RWPE2 (cell line): ENCODE measurements around the gene TRAIP.

ENCODE experiments used
- ATAC-seq: fragments of 200-7000 bp; cut with Tn5 transposase; 3 replicates; pipeline ENCODE4 v1.9.1; 2021; ENCODE audit warnings: low read depth
- DNase-seq: peaks from one replicate; pipeline ENCODE4 v3.0.0-alpha.2; 2020; ENCODE audit warnings: low spot score
- H3K27ac ChIP-seq: fragments of 450-650 bp; 2 replicates; pipeline ENCODE4 v1.5.1; 2017; ENCODE audit warnings: mild to moderate bottlenecking; ENCODE audit not compliant: poor library complexity, severe bottlenecking
- H3K27me3 ChIP-seq: fragments of 250-450 bp; sonication (Bioruptor Pico); 2 replicates; pipeline ENCODE4 v1.5.1; 2021; ENCODE audit warnings: mild to moderate bottlenecking, moderate library complexity; ENCODE audit not compliant: insufficient read depth, poor library complexity, severe bottlenecking
- H3K36me3 ChIP-seq: fragments of 250-450 bp; sonication (Bioruptor Pico); 2 replicates; pipeline ENCODE4 v1.5.1; 2020; ENCODE audit warnings: low read depth, mild to moderate bottlenecking, moderate library complexity
- H3K4me1 ChIP-seq: fragments of 250-450 bp; sonication (Bioruptor Pico); 2 replicates; pipeline ENCODE4 v1.5.1; 2021; ENCODE audit warnings: mild to moderate bottlenecking, moderate library complexity; ENCODE audit not compliant: insufficient read depth, poor library complexity, severe bottlenecking
- H3K4me3 ChIP-seq: fragments of 250-450 bp; sonication (Bioruptor Pico); 2 replicates; pipeline ENCODE4 v1.5.1; 2021; ENCODE audit warnings: mild to moderate bottlenecking, moderate library complexity; ENCODE audit not compliant: severe bottlenecking
- H3K9me3 ChIP-seq: fragments of 250-450 bp; sonication (Bioruptor Pico); 2 replicates; pipeline ENCODE4 v1.5.1; 2021; ENCODE audit warnings: mild to moderate bottlenecking, moderate library complexity; ENCODE audit not compliant: severe bottlenecking
- CTCF ChIP-seq: fragments of 450-650 bp; IDR thresholded peaks from one replicate; pipeline ENCODE4 v1.5.1; 2017; ENCODE audit warnings: mild to moderate bottlenecking, moderate library complexity; ENCODE audit not compliant: poor library complexity, severe bottlenecking

Gene TRAIP

GRCh38 chr3:49799761-49800160, 56.6 kb downstream of the TRAIP start, which contains the start of gene CDHR4:
Gene CDHR4, minus strand, starts transcription at chr3:49799873. Its CDS starts 61 bp downstream, at chr3:49799812.
- Histone ChIP-seq H3K4me3 (no peak within 1 kb of the TSS), H3K27ac (no peak within 1 kb of the TSS), H3K36me3 (no peaks in the 10 kb centered on the region), H3K9me3 (no peaks in the 10 kb centered on the region), H3K4me1 (peaks cover 9% of the 10 kb centered on the region), H3K27me3 (no peaks in the 10 kb centered on the region)
- DNase-seq = no peak
- no peak for TF ChIP-seq CTCF
- peak; percentile 50 for ATAC-seq

GRCh38 chr3:49799105-49799504, 57.3 kb downstream of the TRAIP start:
- H3K36me3 ChIP-seq = no peaks in the 10 kb centered on the region
- ATAC-seq (no peak), DNase-seq (no peak)
- H3K9me3 ChIP-seq = no peaks in the 10 kb centered on the region
- no peak overlapping the region for H3K27ac ChIP-seq
- H3K4me3 ChIP-seq = no peak overlapping the region
- H3K4me1 ChIP-seq = peaks cover 8% of the 10 kb centered on the region
- TF ChIP-seq CTCF = no peak
- H3K27me3 ChIP-seq = no peaks in the 10 kb centered on the region

- no peaks in the 10 kb centered on the region for H3K9me3 ChIP-seq
Observed at GRCh38 chr3:49794926-49795905, 61.1 kb downstream of the TRAIP start.

GRCh38 chr3:49794431-49794830, 61.9 kb downstream of the TRAIP start:
- ATAC-seq (no peak), DNase-seq (no peak)
- no peaks in the 10 kb centered on the region for H3K36me3 ChIP-seq
- no peak overlapping the region for H3K27ac ChIP-seq
- no peak overlapping the region for H3K4me3 ChIP-seq
- H3K4me1 ChIP-seq = peaks cover under 1% of the 10 kb centered on the region
- TF ChIP-seq CTCF = no peak
- H3K27me3 ChIP-seq = no peaks in the 10 kb centered on the region
- H3K9me3 ChIP-seq = no peaks in the 10 kb centered on the region

More at GRCh38 chr3:49794926-49795905, 61.1 kb downstream of the TRAIP start:
- ATAC-seq = no peak
- TF ChIP-seq CTCF = no peak
- Histone ChIP-seq H3K4me1 (peaks cover 6% of the 10 kb centered on the region), H3K27ac (no peak overlapping the region), H3K36me3 (no peaks in the 10 kb centered on the region), H3K4me3 (no peak overlapping the region), H3K27me3 (no peaks in the 10 kb centered on the region)
- DNase-seq = no peak
